HUES64 (cell line): ENCODE data around the gene RPS16.

Experiments
- H3K27ac ChIP-seq: 2 replicates; pipeline ENCODE4 v1.7.0; 2013; ENCODE audit warnings: low read depth, low read length, inconsistent platforms
- H3K27me3 ChIP-seq: 2 replicates; pipeline ENCODE4 v1.6.1; 2013; ENCODE audit warnings: mild to moderate bottlenecking, low read length; ENCODE audit not compliant: insufficient read depth
- H3K36me3 ChIP-seq: 2 replicates; pipeline ENCODE4 v1.6.1; 2013; ENCODE audit warnings: mild to moderate bottlenecking, low read length; ENCODE audit not compliant: insufficient read depth
- H3K4me1 ChIP-seq: 2 replicates; pipeline ENCODE4 v1.6.1; 2013; ENCODE audit warnings: mild to moderate bottlenecking, low read length, moderate library complexity; ENCODE audit not compliant: insufficient read depth
- H3K4me3 ChIP-seq: 2 replicates; pipeline ENCODE4 v1.5.1; 2013; ENCODE audit warnings: mild to moderate bottlenecking, low read length, moderate library complexity
- H3K9ac ChIP-seq: 2 replicates; pipeline ENCODE4 v1.6.1; 2013; ENCODE audit warnings: mild to moderate bottlenecking, low read depth, low read length
- H3K9me3 ChIP-seq: 2 replicates; pipeline ENCODE4 v1.6.1; 2013; ENCODE audit warnings: low read depth, low read length; ENCODE audit not compliant: insufficient read depth
- WGBS: fragments of 150-250, 120-280 bp; methylation state at CpG from one replicate; pipeline ENCODE4 v1.1.7; 2013; ENCODE audit warnings: missing lambda C conversion rate; 5-methylcytosine and 5-hydroxymethylcytosine counted together

RPS16 gene

GRCh38 chr19:39448271-39448670 lies 12.5 kb upstream of the RPS16 start:
- H3K9me3 ChIP-seq: no peaks in the 10 kb centered on the region
- 96% methylated on average over 3 of the region's 3 CpGs for WGBS
- no peak overlapping the region for H3K27ac ChIP-seq
- H3K4me1 ChIP-seq: no peaks in the 10 kb centered on the region
- H3K27me3 ChIP-seq: no peaks in the 10 kb centered on the region
- no peak overlapping the region for H3K9ac ChIP-seq
- H3K4me3 ChIP-seq: no peak overlapping the region
- H3K36me3 ChIP-seq: peaks cover 28% of the 10 kb centered on the region

GRCh38 chr19:39446365-39447084 lies 10.8 kb upstream of the RPS16 start:
- Histone ChIP-seq H3K4me3 (peak overlapping the region; percentile 94), H3K36me3 (peaks cover 18% of the 10 kb centered on the region), H3K4me1 (no peaks in the 10 kb centered on the region), H3K9ac (peak overlapping the region; percentile 96), H3K9me3 (no peaks in the 10 kb centered on the region), H3K27ac (no peak overlapping the region), H3K27me3 (no peaks in the 10 kb centered on the region)
- WGBS: 92% methylated on average over 16 of the region's 16 CpGs

DNA sequence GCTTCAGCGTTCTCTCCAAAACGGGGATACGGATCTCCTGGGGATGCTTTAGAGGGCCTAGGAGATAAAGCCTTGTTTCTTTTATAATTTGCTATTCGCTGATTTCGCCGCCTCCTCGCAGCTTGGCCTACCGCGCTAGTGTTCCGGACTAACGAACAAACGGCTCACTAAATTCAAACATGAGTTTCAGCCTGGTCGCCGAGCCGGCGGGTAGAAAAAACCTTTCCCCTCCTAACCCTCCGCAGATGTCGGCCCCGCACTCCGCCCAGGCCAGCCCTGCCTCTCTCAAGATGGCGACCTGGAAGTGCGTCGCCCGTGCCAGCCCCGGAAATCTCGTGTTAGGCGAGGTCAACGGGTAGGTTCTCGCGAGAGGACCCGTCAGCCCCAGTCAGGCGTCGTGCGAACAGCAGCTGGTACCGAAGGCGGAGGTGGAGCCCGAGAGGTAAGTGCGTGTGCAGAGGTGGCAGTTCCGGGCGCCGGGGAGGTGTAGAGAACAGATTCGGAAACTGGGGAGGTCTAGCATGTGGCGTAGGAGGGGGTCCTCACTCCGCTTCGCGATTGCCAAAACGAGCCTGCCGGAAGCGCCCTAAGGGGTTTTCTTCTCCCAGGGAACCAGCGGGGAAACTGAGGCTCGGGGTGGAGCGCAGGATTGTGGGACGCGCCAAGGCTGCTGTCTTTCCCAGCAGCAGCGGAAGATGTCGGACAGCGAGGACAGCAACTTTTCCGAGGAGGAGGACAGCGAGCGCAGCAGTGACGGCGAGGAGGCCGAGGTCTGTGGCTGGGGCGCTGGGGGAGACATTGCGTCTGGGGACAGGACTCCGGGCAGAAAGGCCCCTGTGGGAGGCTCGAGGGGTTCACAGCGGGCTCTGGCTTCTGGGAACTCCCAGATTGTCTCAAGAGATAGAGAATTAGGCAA lies 9.7 kb upstream of the RPS16 start, which contains the start of gene SUPT5H:
SUPT5H (plus strand) TSS at position 387 of the 916 bp plus-strand sequence; CDS start at position 696, 309 bp downstream.
- Histone ChIP-seq H3K36me3 (peaks cover 17% of the 10 kb centered on the region), H3K27ac (peak within 1 kb of the TSS; percentile 92), H3K9ac (peak within 1 kb of the TSS; percentile 96), H3K9me3 (no peaks in the 10 kb centered on the region), H3K27me3 (no peaks in the 10 kb centered on the region), H3K4me3 (peak within 1 kb of the TSS; percentile 94), H3K4me1 (no peaks in the 10 kb centered on the region)
- WGBS: under 1% methylated on average over 68 of the region's 68 CpGs

- peak overlapping the region; percentile 96 for H3K9ac ChIP-seq
- H3K4me1 ChIP-seq: no peaks in the 10 kb centered on the region
- H3K4me3 ChIP-seq: peak overlapping the region; percentile 94
- no peaks in the 10 kb centered on the region for H3K9me3 ChIP-seq
- H3K36me3 ChIP-seq: peaks cover 17% of the 10 kb centered on the region
- peak overlapping the region; percentile 92 for H3K27ac ChIP-seq
- 18% methylated on average over 16 of the region's 17 CpGs for WGBS
- no peaks in the 10 kb centered on the region for H3K27me3 ChIP-seq
Observed at GRCh38 chr19:39444598-39445195, 8.9 kb upstream of the RPS16 start.

DNA sequence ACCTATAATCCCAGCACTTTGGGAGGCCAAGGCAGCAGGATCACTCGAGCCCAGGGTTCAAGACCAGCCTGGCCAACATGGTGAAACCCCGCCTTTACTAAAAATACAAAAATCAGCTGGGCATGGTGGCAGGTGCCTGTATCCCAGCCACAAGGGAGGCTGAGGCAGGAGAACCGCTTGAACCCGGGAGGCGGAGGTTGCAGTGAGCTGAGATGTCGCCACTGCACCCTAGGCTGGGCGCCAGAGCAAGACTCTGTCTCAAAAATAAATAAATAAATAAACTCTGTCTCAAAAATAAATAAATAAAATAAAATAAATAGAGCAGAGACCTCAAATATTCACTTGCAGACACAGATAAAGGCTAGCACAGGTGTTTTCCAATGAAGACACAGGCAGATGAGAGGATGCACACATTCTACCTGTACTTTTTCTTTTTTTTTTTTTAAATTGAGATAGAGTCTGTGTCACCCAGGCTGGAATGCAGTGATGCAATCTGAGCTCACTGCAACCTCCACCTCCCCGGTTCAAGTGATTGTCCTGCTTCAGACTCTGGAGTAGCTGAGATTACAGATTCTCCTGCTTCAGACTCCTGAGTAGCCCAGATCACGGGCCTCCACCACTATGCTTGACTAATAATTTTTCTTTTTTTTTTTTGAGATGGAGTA lies 2.7 kb upstream of the RPS16 start:
- H3K36me3 ChIP-seq: peaks cover 17% of the 10 kb centered on the region
- H3K9ac ChIP-seq: no peak overlapping the region
- 75% methylated on average over 8 of the region's 9 CpGs for WGBS
- H3K9me3 ChIP-seq: no peaks in the 10 kb centered on the region
- H3K4me3 ChIP-seq: no peak overlapping the region
- H3K4me1 ChIP-seq: peaks cover 7% of the 10 kb centered on the region; the same call in 1 of the 2 replicates
- no peaks in the 10 kb centered on the region for H3K27me3 ChIP-seq
- H3K27ac ChIP-seq: no peak overlapping the region

DNA sequence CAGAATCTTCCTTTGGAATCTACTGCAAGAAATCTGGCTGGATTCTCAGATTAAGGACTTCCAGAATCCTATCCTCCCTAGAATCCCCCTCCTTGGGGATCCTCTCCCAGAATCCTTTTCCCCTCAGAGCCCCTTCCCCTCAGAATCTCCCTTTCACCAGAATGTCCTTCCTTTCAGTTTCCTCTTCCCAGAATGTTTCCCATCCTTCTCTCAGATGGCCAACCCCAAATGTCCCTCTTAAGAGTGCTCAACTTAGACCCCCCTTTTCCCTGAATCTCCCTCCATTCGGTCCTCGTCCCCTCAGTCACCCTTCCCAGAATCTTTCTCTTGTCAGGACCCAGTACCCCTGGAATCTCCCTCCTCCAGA lies 584 bp upstream of the RPS16 start:
- no peaks in the 10 kb centered on the region for H3K27me3 ChIP-seq
- peak overlapping the region; percentile 74 for H3K27ac ChIP-seq
- H3K36me3 ChIP-seq: peaks cover 33% of the 10 kb centered on the region
- H3K4me1 ChIP-seq: peaks cover 7% of the 10 kb centered on the region; the same call in 1 of the 2 replicates
- no peaks in the 10 kb centered on the region for H3K9me3 ChIP-seq
- H3K4me3 ChIP-seq: peak overlapping the region; percentile 87
- H3K9ac ChIP-seq: peak overlapping the region; percentile 89
- WGBS: 7% methylated on average over 2 of the region's 2 CpGs

DNA sequence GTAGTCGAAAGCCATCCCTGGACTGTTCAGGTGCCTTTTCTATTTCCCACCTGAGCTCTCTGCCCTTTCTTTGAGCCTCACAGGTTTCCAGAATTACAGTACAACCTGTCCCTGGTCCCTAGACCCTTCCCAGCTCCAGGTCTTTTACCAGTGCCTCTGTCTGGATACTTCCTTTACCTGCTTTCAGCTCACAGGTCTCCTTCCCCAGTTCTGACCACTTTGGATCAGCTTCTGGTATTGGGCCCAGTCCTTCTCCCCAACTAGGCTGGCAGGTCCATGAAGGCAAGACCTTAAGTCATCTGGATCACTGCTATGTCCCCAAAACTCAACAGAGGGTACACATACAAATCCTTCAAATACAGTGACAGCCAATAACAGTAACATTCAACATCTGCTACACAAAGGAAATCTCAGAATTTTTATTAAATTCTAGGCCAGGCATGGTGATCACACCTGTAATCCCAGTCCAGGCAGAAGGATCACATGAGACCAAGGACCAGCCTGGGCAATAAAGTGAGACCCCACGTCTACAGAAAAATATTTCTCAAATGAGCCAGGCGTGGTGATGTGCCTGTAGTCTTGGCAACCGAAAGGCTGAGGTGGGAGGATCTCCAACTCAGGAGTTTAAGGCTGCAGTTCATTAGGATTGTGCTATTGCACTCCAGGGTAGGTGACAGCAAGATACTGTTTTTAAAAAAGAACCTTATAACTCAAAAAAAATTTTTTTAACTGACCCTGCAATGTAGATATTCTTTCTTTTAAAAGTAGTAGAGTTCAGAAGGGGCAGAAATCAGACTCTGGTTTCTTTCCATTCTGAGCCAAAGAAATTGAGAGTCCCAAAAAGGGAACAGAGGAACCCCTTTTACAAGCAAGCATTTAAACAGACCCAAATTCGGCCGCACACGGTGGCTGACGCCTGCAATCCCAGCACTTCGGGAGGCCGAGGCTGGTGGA lies 1.3 kb downstream of the RPS16 start:
- Histone ChIP-seq H3K27me3 (no peaks in the 10 kb centered on the region), H3K27ac (peak overlapping the region; percentile 67), H3K4me1 (peaks cover 16% of the 10 kb centered on the region), H3K36me3 (peaks cover 33% of the 10 kb centered on the region), H3K9ac (peak overlapping the region; percentile 99), H3K4me3 (peak overlapping the region; percentile 87), H3K9me3 (no peaks in the 10 kb centered on the region)
- 67% methylated on average over 10 of the region's 10 CpGs for WGBS

DNA sequence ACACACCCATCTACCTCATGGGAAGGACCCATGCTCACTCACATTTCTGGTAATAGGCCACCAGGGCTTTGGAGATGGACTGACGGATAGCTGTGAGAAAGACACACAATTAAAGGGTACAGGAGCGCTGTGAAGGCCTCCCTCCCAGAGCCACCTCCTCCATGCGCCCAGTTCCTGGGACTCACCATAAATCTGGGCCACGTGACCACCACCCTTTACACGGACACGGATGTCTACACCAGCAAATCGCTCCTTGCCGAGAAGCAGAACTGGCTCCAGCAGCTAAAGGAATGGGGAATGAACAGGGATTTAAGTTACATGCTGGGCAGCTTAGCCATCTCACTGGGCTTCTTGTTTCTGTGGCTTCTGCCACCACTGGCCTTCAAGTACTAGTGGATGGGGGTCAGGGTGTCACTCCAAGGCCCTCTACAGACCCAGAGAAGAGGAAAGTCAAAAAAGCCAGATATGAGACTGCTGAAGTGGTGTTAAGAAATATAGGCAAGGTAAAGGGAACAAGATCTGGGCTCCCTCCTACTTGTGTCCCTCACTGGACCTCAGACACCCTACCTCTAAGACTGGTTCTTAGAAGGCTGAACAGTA lies 2.2 kb downstream of the RPS16 start:
- H3K4me3 ChIP-seq: peak overlapping the region; percentile 87; the same call in 1 of the 2 replicates
- WGBS: 98% methylated on average over 8 of the region's 8 CpGs
- H3K36me3 ChIP-seq: peaks cover 33% of the 10 kb centered on the region
- H3K27me3 ChIP-seq: no peaks in the 10 kb centered on the region
- peaks cover 21% of the 10 kb centered on the region for H3K4me1 ChIP-seq
- H3K9ac ChIP-seq: peak overlapping the region; percentile 99; the same call in 1 of the 2 replicates
- H3K9me3 ChIP-seq: no peaks in the 10 kb centered on the region
- peak overlapping the region; percentile 67 for H3K27ac ChIP-seq

GRCh38 chr19:39432677-39433025 lies 3.1 kb downstream of the RPS16 start:
- 97% methylated on average over 8 of the region's 8 CpGs for WGBS
- H3K27ac ChIP-seq: no peak overlapping the region; the same call in 1 of the 2 replicates

More at GRCh38 chr19:39432677-39433025, 3.1 kb downstream of the RPS16 start:
- no peaks in the 10 kb centered on the region for H3K27me3 ChIP-seq
- H3K9ac ChIP-seq: no peak overlapping the region
- H3K4me1 ChIP-seq: peaks cover 29% of the 10 kb centered on the region
- H3K36me3 ChIP-seq: peaks cover 33% of the 10 kb centered on the region
- no peak overlapping the region for H3K4me3 ChIP-seq
- H3K9me3 ChIP-seq: no peaks in the 10 kb centered on the region
